Vagina (tissue), 2 donors: ENCODE results near the gene TJP1.

ENCODE experiments used
- POLR2A ChIP-seq, 2 donors: fragments of 450-650 bp; IDR thresholded peaks; one replicate each; pipeline ENCODE4 v1.6.1; 2017; ENCODE audit warnings: antibody characterized with exemption in 2 of 2, mild to moderate bottlenecking in 2 of 2, moderate library complexity in 2 of 2
- POLR2AphosphoS5 ChIP-seq, 2 donors: sonication (generic); formaldehyde crosslinking; IDR thresholded peaks; one replicate each; pipeline ENCODE4 v1.9.0; 2017; ENCODE audit warnings: antibody characterized with exemption in 2 of 2, mild to moderate bottlenecking in 2 of 2, low read depth in 1 of 2; ENCODE audit not compliant: insufficient read depth in 1 of 2
- TF ChIP-seq, protein P1 (sequence below), 3 experiments: fragments of 450-650 bp in 2 of 3; fragments of 200-600 bp in 1 of 3; sonication (generic) in 1 of 3; IDR thresholded peaks; one replicate each; pipeline ENCODE4 v1.5.1; 2017 to 2019; ENCODE audit warnings: antibody characterized with exemption in 3 of 3, mild to moderate bottlenecking in 2 of 3, moderate library complexity in 2 of 3

DNA sequence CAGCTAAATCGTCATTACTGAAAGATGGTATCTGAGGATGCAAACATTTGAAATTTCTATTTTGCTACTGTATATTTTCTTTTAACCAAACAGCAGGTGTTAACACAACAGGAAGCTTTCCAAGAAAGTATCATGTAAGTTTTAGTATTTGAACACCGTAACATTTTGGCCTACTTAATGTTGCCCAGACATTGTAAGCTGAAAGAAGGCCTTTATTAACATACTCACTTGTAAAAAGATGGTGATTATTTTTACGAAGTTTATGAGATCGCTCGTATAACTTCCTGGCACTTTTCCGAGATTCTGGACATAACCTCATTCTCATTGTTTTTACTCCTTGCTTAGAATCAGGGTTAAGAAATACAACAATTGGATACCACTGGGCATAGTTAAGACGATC lies 95.7 kb downstream of the TJP1 start:
- TF ChIP-seq POLR2AphosphoS5 (IDR thresholded peaks at IDR 0.05; ENCODE audit: insufficient read depth in 1 of 2, low read depth in 1 of 2) (no peak), POLR2A (IDR thresholded peaks at IDR 0.05) (no peak)
- TF ChIP-seq, protein P1, sequence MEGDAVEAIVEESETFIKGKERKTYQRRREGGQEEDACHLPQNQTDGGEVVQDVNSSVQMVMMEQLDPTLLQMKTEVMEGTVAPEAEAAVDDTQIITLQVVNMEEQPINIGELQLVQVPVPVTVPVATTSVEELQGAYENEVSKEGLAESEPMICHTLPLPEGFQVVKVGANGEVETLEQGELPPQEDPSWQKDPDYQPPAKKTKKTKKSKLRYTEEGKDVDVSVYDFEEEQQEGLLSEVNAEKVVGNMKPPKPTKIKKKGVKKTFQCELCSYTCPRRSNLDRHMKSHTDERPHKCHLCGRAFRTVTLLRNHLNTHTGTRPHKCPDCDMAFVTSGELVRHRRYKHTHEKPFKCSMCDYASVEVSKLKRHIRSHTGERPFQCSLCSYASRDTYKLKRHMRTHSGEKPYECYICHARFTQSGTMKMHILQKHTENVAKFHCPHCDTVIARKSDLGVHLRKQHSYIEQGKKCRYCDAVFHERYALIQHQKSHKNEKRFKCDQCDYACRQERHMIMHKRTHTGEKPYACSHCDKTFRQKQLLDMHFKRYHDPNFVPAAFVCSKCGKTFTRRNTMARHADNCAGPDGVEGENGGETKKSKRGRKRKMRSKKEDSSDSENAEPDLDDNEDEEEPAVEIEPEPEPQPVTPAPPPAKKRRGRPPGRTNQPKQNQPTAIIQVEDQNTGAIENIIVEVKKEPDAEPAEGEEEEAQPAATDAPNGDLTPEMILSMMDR (IDR thresholded peaks at IDR 0.05) = no peak
